GM18873 (cell line): ENCODE results near the gene ABCA4.

Source experiments
- ATAC-seq: cut with Tn5 transposase; IDR thresholded peaks from one replicate; pipeline ENCODE4 v1.9.1; 2021; ENCODE audit warnings: mild to moderate bottlenecking, moderate library complexity, moderate number of reproducible peaks; ENCODE audit not compliant: unreplicated experiment, low FRiP score

ABCA4 gene

GRCh38 chr1:94105581-94105952 lies 15.4 kb downstream of the ABCA4 start:
- ATAC-seq = no peak

- ATAC-seq = no peak
Observed at GRCh38 chr1:94104776-94105580, 16.0 kb downstream of the ABCA4 start.

- no peak for ATAC-seq
Observed at GRCh38 chr1:94104127-94104684, 16.7 kb downstream of the ABCA4 start.

- ATAC-seq = no peak
Observed at GRCh38 chr1:94103608-94104007, 17.3 kb downstream of the ABCA4 start.

- no peak for ATAC-seq
Observed at GRCh38 chr1:94101613-94102525, 19.1 kb downstream of the ABCA4 start.

GRCh38 chr1:94100785-94101612 lies 19.9 kb downstream of the ABCA4 start:
- no peak for ATAC-seq

- ATAC-seq = no peak
Observed at GRCh38 chr1:94100129-94100784, 20.7 kb downstream of the ABCA4 start.

- no peak for ATAC-seq
Observed at GRCh38 chr1:94099303-94099702, 21.6 kb downstream of the ABCA4 start.

- ATAC-seq = no peak
Observed at GRCh38 chr1:94098585-94099111, 22.3 kb downstream of the ABCA4 start.

- no peak for ATAC-seq
Observed at GRCh38 chr1:94096797-94097549, 24.0 kb downstream of the ABCA4 start.

- no peak for ATAC-seq
Observed at GRCh38 chr1:94095744-94096469, 25.0 kb downstream of the ABCA4 start.

GRCh38 chr1:94095112-94095637 lies 25.8 kb downstream of the ABCA4 start:
- ATAC-seq = no peak

GRCh38 chr1:94094469-94095111 lies 26.4 kb downstream of the ABCA4 start:
- ATAC-seq = no peak

GRCh38 chr1:94093996-94094395 lies 27.0 kb downstream of the ABCA4 start:
- ATAC-seq = no peak

- no peak for ATAC-seq
Observed at GRCh38 chr1:94093396-94093795, 27.6 kb downstream of the ABCA4 start.

- ATAC-seq = no peak
Observed at GRCh38 chr1:94092210-94092613, 28.7 kb downstream of the ABCA4 start.

GRCh38 chr1:94090761-94091160 lies 30.2 kb downstream of the ABCA4 start:
- ATAC-seq = no peak

GRCh38 chr1:94087193-94087592 lies 33.8 kb downstream of the ABCA4 start:
- ATAC-seq = no peak
